ENCODE measurements around the gene PARP15.
A peak's percentile ranks its signal among the peaks of the same experiment; 100 is the strongest.

PARP15 gene

GRCh38 chr3:122668930-122669730 is 91.7 kb downstream of the PARP15 start:
- no peak for DNase-seq

GRCh38 chr3:122671553-122671952 is 94.1 kb downstream of the PARP15 start:
- no peak for DNase-seq

- DNase-seq, result peak in 1 of 2 donors; percentile 11
These were observed 96.9 kb downstream of the PARP15 start for GRCh38 chr3:122674339-122674738.

GRCh38 chr3:122676759-122677158 is 99.3 kb downstream of the PARP15 start:
- DNase-seq, result no peak

GRCh38 chr3:122677216-122677615 is 99.8 kb downstream of the PARP15 start:
- DNase-seq, result no peak

GRCh38 chr3:122678506-122678905 is 101.1 kb downstream of the PARP15 start:
- DNase-seq, result peak; percentile 57 to 64

GRCh38 chr3:122679085-122679881 is 101.8 kb downstream of the PARP15 start:
- peak; percentile 68 to 69 for DNase-seq

- DNase-seq, result no peak
These were observed 102.5 kb downstream of the PARP15 start for GRCh38 chr3:122679882-122680474.

- peak; percentile 65 to 75 for DNase-seq
These were observed 103.2 kb downstream of the PARP15 start, which contains the start of gene PARP14 for GRCh38 chr3:122680475-122681283. Gene PARP14, plus strand, starts transcription at chr3:122680839. Its CDS starts 45 bp downstream, at chr3:122680884.

GRCh38 chr3:122681284-122681973 is 104.0 kb downstream of the PARP15 start:
- DNase-seq, result no peak

- DNase-seq, result no peak
These were observed 104.5 kb downstream of the PARP15 start for GRCh38 chr3:122681974-122682409.

GRCh38 chr3:122682778-122683411 is 105.4 kb downstream of the PARP15 start:
- DNase-seq, result peak; percentile 39 to 54

GRCh38 chr3:122687298-122687697 is 109.8 kb downstream of the PARP15 start:
- DNase-seq, result peak; percentile 17 to 33
